Esophagus muscularis mucosa (tissue), 4 donors: ENCODE measurements around the gene LHCGR. TPM values are rescaled to one million over a fixed set of nuclear protein-coding genes. Genes with fewer than 3 reads are reported as not detected.

Experiments used
- DNase-seq: peaks from one replicate; pipeline ENCODE4 v3.0.0-alpha.2; 2017; ENCODE audit errors: extremely low spot score
- H3K27ac ChIP-seq, 4 donors: fragments of 200-600 bp; sonication (generic); replicated peaks in 1 of 4; 1 replicate in 3 of 4; 2 replicates in 1 of 4; pipeline ENCODE4 v1.5.1; 2016 to 2019; ENCODE audit warnings: mild to moderate bottlenecking in 1 of 4
- H3K27me3 ChIP-seq, 4 donors: fragments of 200-600 bp; sonication (generic); one replicate each; pipeline versions ENCODE4 v1.5.1 to v1.6.0; 2016 to 2019
- H3K36me3 ChIP-seq, 4 donors: fragments of 200-600 bp; sonication (generic); one replicate each; pipeline ENCODE4 v1.5.1; 2016 to 2019
- H3K4me1 ChIP-seq, 4 donors: fragments of 200-600 bp; sonication (generic); one replicate each; pipeline ENCODE4 v1.5.1; 2016 to 2019
- H3K4me3 ChIP-seq, 4 donors: fragments of 200-600 bp; sonication (generic); 1 replicate in 2 of 4; 2 replicates in 2 of 4; pipeline ENCODE4 v1.5.1; 2016 to 2019; ENCODE audit warnings: mild to moderate bottlenecking in 4 of 4, moderate library complexity in 1 of 4
- H3K9me3 ChIP-seq, 4 donors: fragments of 200-600 bp; sonication (generic); 1 replicate in 3 of 4; 2 replicates in 1 of 4; pipeline ENCODE4 v1.5.1; 2016 to 2019
- EP300 ChIP-seq: sonication (generic); formaldehyde crosslinking; IDR thresholded peaks from one replicate; pipeline ENCODE4 v1.6.1; 2017; ENCODE audit warnings: antibody characterized with exemption
- POLR2A ChIP-seq: fragments of 450-650 bp; IDR thresholded peaks from one replicate; pipeline ENCODE4 v1.6.1; 2017; ENCODE audit warnings: antibody characterized with exemption, moderate library complexity, mild to moderate bottlenecking, low read depth
- POLR2AphosphoS5 ChIP-seq, 2 donors: sonication (generic); formaldehyde crosslinking; IDR thresholded peaks; one replicate each; pipeline ENCODE4 v1.6.1; 2017; ENCODE audit warnings: antibody characterized with exemption in 2 of 2
- WGBS: methylation state at CpG from one replicate; pipeline ENCODE4 v1.1.5; 2018; 5-methylcytosine and 5-hydroxymethylcytosine counted together
- intact Hi-C: fragments of 100-400 bp; cut with DNase I; formaldehyde crosslinking; loops from one replicate; pipeline ENCODE4 v1.15.1; 2023
- total RNA-seq, 4 donors: library from RNA; depleted of rRNA; stranded (reverse); fragments of >200 nt; gene quantifications; one replicate each; pipeline versions ENCODE4 v1.1.0 to v1.2.1, GENCODE V29; 2016
- TF ChIP-seq, protein P1 (sequence below), 3 experiments: fragments of 200-600 bp in 2 of 3; fragments of 450-650 bp in 1 of 3; sonication (generic) in 2 of 3; IDR thresholded peaks; one replicate each; pipeline ENCODE4 v1.5.1; 2017 to 2019; ENCODE audit warnings: antibody characterized with exemption in 3 of 3, mild to moderate bottlenecking in 2 of 3, moderate library complexity in 1 of 3

Gene LHCGR
- total RNA-seq, 4 donors from 2014 or later: 0.65 to 4.6 (median 2.8) TPM

- 88% methylated on average over 1 of the region's 1 CpG for WGBS
- no peak for TF ChIP-seq POLR2AphosphoS5 (IDR thresholded peaks at IDR 0.05)
- TF ChIP-seq POLR2A: no peak
- TF ChIP-seq, protein P1, sequence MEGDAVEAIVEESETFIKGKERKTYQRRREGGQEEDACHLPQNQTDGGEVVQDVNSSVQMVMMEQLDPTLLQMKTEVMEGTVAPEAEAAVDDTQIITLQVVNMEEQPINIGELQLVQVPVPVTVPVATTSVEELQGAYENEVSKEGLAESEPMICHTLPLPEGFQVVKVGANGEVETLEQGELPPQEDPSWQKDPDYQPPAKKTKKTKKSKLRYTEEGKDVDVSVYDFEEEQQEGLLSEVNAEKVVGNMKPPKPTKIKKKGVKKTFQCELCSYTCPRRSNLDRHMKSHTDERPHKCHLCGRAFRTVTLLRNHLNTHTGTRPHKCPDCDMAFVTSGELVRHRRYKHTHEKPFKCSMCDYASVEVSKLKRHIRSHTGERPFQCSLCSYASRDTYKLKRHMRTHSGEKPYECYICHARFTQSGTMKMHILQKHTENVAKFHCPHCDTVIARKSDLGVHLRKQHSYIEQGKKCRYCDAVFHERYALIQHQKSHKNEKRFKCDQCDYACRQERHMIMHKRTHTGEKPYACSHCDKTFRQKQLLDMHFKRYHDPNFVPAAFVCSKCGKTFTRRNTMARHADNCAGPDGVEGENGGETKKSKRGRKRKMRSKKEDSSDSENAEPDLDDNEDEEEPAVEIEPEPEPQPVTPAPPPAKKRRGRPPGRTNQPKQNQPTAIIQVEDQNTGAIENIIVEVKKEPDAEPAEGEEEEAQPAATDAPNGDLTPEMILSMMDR (IDR thresholded peaks at IDR 0.05): no peak
- no peak for TF ChIP-seq EP300
- intact Hi-C loops: no loop called here
- no peaks in the 10 kb centered on the region for H3K9me3 ChIP-seq
- no peak for DNase-seq
- no peaks in the 10 kb centered on the region for H3K27me3 ChIP-seq
- H3K36me3 ChIP-seq: no peaks in the 10 kb centered on the region
- H3K4me3 ChIP-seq: no peak overlapping the region
- peak overlapping the region in 3 of 4 donors; percentile 21 to 74 (median 46) for H3K27ac ChIP-seq
- H3K4me1 ChIP-seq: peaks cover 0 to 56% (median 46%) of the 10 kb centered on the region in 4 donors
Observed at GRCh38 chr2:48696881-48697280, 58.6 kb downstream of the LHCGR start.

- Histone ChIP-seq H3K4me3 (no peak overlapping the region), H3K36me3 (no peaks in the 10 kb centered on the region), H3K27ac (peak overlapping the region in 2 of 4 donors; percentile 62 to 74), H3K4me1 (peaks cover 0 to 56% (median 46%) of the 10 kb centered on the region in 4 donors), H3K27me3 (no peaks in the 10 kb centered on the region), H3K9me3 (no peaks in the 10 kb centered on the region)
- intact Hi-C loops: no loop called here
- DNase-seq: no peak
- TF ChIP-seq, protein P1 (IDR thresholded peaks at IDR 0.05): no peak
- TF ChIP-seq EP300 (no peak), POLR2AphosphoS5 (IDR thresholded peaks at IDR 0.05) (no peak), POLR2A (no peak)
Observed at GRCh38 chr2:48695991-48696390, 59.5 kb downstream of the LHCGR start.

GRCh38 chr2:48694149-48694548 lies 61.4 kb downstream of the LHCGR start:
- H3K9me3 ChIP-seq: no peaks in the 10 kb centered on the region
- WGBS: 32% methylated on average over 3 of the region's 3 CpGs
- no peaks in the 10 kb centered on the region for H3K36me3 ChIP-seq
- peak overlapping the region; percentile 62 to 74 (median 67) for H3K27ac ChIP-seq
- no peak for DNase-seq
- H3K4me3 ChIP-seq: no peak overlapping the region
- intact Hi-C loops: no loop called here
- peaks cover 0 to 44% (median 32%) of the 10 kb centered on the region in 4 donors for H3K4me1 ChIP-seq
- TF ChIP-seq EP300: no peak
- no peak for TF ChIP-seq POLR2A
- TF ChIP-seq POLR2AphosphoS5 (IDR thresholded peaks at IDR 0.05): no peak
- TF ChIP-seq, protein P1 (IDR thresholded peaks at IDR 0.05): no peak
- H3K27me3 ChIP-seq: no peaks in the 10 kb centered on the region

DNA sequence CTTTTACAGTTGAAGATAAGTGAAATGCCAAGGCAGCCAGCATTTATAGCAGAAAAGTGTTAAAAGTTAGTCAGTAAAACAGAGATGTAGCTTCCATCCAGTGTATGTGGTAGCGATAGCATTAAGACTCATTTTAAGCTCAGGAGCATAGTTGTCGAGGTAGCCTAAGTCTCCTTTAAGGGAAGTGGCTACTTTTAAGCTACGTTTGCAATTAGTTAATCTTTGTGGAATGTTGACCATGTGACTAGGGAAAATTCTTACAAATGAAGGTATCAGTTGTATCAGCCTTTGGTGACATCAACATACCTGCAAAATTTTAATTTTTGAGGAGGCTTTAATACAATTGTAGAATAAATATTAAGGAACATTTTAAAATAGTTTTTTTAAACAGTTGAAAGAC lies 61.9 kb downstream of the LHCGR start:
- H3K27me3 ChIP-seq: no peaks in the 10 kb centered on the region
- DNase-seq: no peak
- no peaks in the 10 kb centered on the region for H3K9me3 ChIP-seq
- no peaks in the 10 kb centered on the region for H3K36me3 ChIP-seq
- intact Hi-C loops: no loop called here
- peak overlapping the region; percentile 62 to 74 (median 67) for H3K27ac ChIP-seq
- 48% methylated on average over 3 of the region's 3 CpGs for WGBS
- H3K4me1 ChIP-seq: peaks cover 0 to 40% (median 31%) of the 10 kb centered on the region in 4 donors
- TF ChIP-seq EP300: no peak
- TF ChIP-seq, protein P1 (IDR thresholded peaks at IDR 0.05): no peak
- TF ChIP-seq POLR2AphosphoS5 (IDR thresholded peaks at IDR 0.05): no peak
- no peak for TF ChIP-seq POLR2A
- H3K4me3 ChIP-seq: no peak overlapping the region

DNA sequence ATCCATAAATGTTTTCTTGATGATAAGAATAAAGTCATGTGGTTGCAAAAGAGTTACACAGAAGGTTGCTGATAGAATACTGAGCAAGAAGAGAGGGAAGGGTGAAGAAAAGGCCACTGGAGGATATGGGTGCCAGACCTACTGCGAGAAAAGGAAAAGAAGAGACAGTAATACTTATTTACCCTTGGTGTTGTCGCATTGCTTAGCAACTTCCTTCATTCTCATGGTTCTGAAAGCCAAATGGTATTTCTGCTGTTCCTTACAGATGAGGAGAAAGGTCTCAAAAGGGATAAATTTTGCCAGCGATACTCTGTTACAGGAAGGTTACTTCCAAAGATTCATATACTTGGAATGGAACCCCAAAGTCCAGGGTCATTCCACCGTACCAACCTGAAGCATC lies 62.5 kb downstream of the LHCGR start:
- H3K9me3 ChIP-seq: no peaks in the 10 kb centered on the region
- intact Hi-C loops: no loop called here
- H3K4me1 ChIP-seq: peaks cover 0 to 36% (median 29%) of the 10 kb centered on the region in 4 donors
- H3K27ac ChIP-seq: peak overlapping the region; percentile 62 to 74 (median 67)
- H3K36me3 ChIP-seq: no peaks in the 10 kb centered on the region
- H3K27me3 ChIP-seq: no peaks in the 10 kb centered on the region
- DNase-seq: no peak
- 41% methylated on average over 4 of the region's 4 CpGs for WGBS
- no peak overlapping the region for H3K4me3 ChIP-seq
- TF ChIP-seq EP300: no peak
- TF ChIP-seq POLR2A: no peak
- TF ChIP-seq POLR2AphosphoS5 (IDR thresholded peaks at IDR 0.05): no peak
- TF ChIP-seq, protein P1 (IDR thresholded peaks at IDR 0.05): no peak
